ENCODE data around the gene SLC39A9.
A peak's percentile ranks its signal among the peaks of the same experiment; 100 is the strongest.

DNA sequence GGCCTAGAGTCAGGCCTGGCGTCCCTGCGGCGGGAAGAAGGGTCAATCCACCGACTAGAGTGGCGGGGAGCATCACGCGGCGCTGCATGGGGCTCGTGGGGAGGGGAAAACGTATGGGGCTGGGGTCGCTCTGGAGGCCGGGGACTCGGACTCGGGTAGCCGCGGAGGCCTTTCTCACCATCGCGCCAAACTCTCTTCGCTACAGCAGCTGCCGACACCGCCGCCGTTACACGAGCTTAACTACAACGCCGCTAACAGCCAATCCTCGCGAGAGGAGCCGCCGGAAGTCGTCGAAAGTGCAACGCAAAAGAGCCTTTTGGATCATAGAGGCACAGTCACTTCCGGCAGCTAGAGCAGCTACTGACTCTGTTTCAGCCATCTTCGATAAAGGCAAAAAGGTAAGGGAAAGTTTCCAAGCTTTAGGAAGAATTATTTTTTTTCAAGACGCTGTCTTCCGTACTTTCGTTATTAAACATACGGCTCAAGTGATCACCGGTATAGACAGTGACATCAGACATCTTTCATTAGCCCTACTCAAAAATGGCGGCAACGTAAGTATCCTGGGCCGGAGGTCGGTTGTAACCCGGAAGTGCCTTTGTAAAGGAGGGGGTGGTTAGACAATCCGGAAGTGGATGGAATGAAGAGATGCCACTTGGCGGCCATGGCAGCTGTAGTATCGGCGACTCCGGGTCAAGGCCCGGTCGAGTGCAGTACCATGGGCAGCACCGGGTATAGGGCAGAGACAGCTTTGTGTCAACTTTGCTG lies at the start of gene SLC39A9, which contains the start of gene ERH:
- peak in 1 of 4 experiments; percentile 12 for TF ChIP-seq CTCF (IDR thresholded peaks at IDR 0.05)
- TF ChIP-seq POLR2A (IDR thresholded peaks at IDR 0.05) = peak; percentile 23 to 54

All from uterus (tissue), 2 donors.